Left lung (tissue), 10 donors: ENCODE results near the gene DSCAM. TPM values are rescaled to one million over a fixed set of nuclear protein-coding genes. Genes with fewer than 3 reads are reported as not detected.
A peak's percentile ranks its signal among the peaks of the same experiment; 100 is the strongest.

ENCODE experiments used
- ATAC-seq: fragments of 200-7000 bp; cut with Tn5 transposase; one replicate; pipeline ENCODE4 v1.9.1; 2020; ENCODE audit warnings: moderate library complexity
- DNase-seq, 4 donors: peaks; one replicate each; pipeline ENCODE4 v3.0.0-alpha.2; 2013 to 2020
- H3K27ac ChIP-seq, 2 donors: fragments of 200-600 bp; sonication (generic) in 1 of 2; one replicate each; pipeline versions ENCODE4 v1.5.0 to v1.8.0; 2020 to 2021
- H3K27me3 ChIP-seq, 2 donors: fragments of 200-600 bp; sonication (generic) in 1 of 2; one replicate each; pipeline versions ENCODE4 v1.5.0 to v1.8.0; 2020 to 2021
- H3K36me3 ChIP-seq, 2 donors: fragments of 200-600 bp; sonication (generic) in 1 of 2; one replicate each; pipeline versions ENCODE4 v1.5.0 to v1.8.0; 2020 to 2021
- H3K4me1 ChIP-seq, 2 donors: fragments of 200-600 bp; one replicate each; pipeline ENCODE4 v1.8.0; 2021
- H3K4me3 ChIP-seq, 2 donors: fragments of 200-600 bp; sonication (generic) in 1 of 2; one replicate each; pipeline versions ENCODE4 v1.5.0 to v1.8.0; 2020 to 2021; ENCODE audit warnings: mild to moderate bottlenecking in 1 of 2
- H3K9me3 ChIP-seq, 2 donors: fragments of 200-600 bp; sonication (generic) in 1 of 2; one replicate each; pipeline versions ENCODE4 v1.5.0 to v1.8.0; 2020 to 2021
- CTCF ChIP-seq, 2 donors: fragments of 200-600 bp; sonication (generic) in 1 of 2; IDR thresholded peaks; one replicate each; pipeline versions ENCODE4 v1.5.0 to v1.8.0; 2021; ENCODE audit warnings: antibody characterized with exemption in 2 of 2
- intact Hi-C, 2 donors: fragments of 100-400 bp; cut with DNase I; formaldehyde crosslinking; loops; one replicate each; pipeline versions ENCODE4 v1.11.2 to v1.14.2; 2022
- polyA plus RNA-seq, 6 donors: library from polyadenylated mRNA; unstranded; fragments of 120-200 nt; gene quantifications; one replicate each; pipeline ENCODE4 v1.2.1, GENCODE V29; 2013; ENCODE audit not compliant: insufficient read length in 6 of 6
- total RNA-seq, 2 donors: library from RNA; stranded (reverse); fragmentation: NEBNext Ultra II Directional; extraction: Animal tissue kit (Norgen Biotek cat#: 25700); gene quantifications; one replicate each; pipeline ENCODE4 v1.2.1, GENCODE V29; 2021
- donor health status: DM: no; HTN: yes; CAD: no.
- donor health status: DM: no; HTN: no; CAD: no.

Gene DSCAM
- total and polyA plus RNA-seq, 8 donors: 0.03 to 0.24 (median 0.07) TPM; not detected in 1

DNA sequence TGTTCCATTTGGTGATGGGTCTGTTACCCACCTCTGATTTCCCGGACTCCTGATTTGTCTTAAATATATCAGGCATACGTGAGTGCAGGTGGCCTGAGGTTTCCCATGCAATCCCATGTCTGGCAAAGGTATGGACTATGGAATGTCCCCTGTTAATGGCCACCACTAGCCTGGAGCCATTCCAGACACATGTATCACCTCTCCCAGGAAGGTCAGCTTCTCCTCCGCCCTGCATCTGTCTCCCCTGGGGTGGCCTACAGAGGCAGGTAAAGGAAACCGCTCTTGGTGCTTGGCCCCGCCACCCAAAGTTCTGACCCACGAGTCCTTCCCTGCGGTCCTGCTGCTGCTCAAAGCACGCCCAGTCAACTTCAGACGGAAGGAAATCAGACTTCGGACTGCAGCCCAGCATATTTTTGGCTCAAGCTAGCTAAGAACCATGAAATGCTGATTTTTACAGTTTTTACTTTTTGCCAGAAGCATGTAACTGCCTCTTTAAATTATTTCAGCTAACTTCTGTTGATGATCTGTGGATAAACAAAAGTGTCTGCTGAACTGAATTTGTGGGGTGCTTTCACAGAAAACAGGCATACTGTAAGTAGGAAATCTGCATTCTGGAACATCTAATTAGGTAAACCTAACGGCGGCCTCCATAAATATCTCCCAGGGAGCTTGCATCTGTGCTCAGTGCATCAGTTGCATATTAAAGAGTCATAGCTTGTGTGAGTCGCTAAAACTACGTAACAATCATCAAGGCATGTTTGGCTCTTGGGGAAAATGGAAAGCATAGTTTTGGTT, 873.8 kb downstream of the DSCAM start:
- intact Hi-C loops: no loop called here
- peak in 1 of 4 donors; percentile 4 for DNase-seq
- ATAC-seq: no peak
- Histone ChIP-seq H3K27ac (no peak overlapping the region), H3K4me3 (no peak overlapping the region), H3K4me1 (no peaks in the 10 kb centered on the region), H3K27me3 (no peaks in the 10 kb centered on the region), H3K36me3 (no peaks in the 10 kb centered on the region), H3K9me3 (peaks cover 0 to 12% of the 10 kb centered on the region in 2 donors)
- TF ChIP-seq CTCF (IDR thresholded peaks at IDR 0.05): no peak

- no peaks in the 10 kb centered on the region for H3K27me3 ChIP-seq
- no peak for DNase-seq
- no peak overlapping the region for H3K27ac ChIP-seq
- H3K4me3 ChIP-seq: no peak overlapping the region
- H3K9me3 ChIP-seq: peaks cover 0 to 19% of the 10 kb centered on the region in 2 donors
- intact Hi-C loops: no loop called here
- no peaks in the 10 kb centered on the region for H3K4me1 ChIP-seq
- no peak for ATAC-seq
- no peaks in the 10 kb centered on the region for H3K36me3 ChIP-seq
- TF ChIP-seq CTCF (IDR thresholded peaks at IDR 0.05): no peak
Measured at GRCh38 chr21:39972471-39972870, 874.5 kb downstream of the DSCAM start.

- intact Hi-C loops: no loop called here
- ATAC-seq: no peak
Measured at GRCh38 chr21:39971956-39972355, 875.0 kb downstream of the DSCAM start.

GRCh38 chr21:39969691-39970364, 877.1 kb downstream of the DSCAM start:
- no peak for TF ChIP-seq CTCF (IDR thresholded peaks at IDR 0.05)
- Histone ChIP-seq H3K4me1 (no peaks in the 10 kb centered on the region), H3K27me3 (no peaks in the 10 kb centered on the region), H3K4me3 (no peak overlapping the region), H3K9me3 (peaks cover 0 to 18% of the 10 kb centered on the region in 2 donors), H3K36me3 (no peaks in the 10 kb centered on the region), H3K27ac (no peak overlapping the region)
- intact Hi-C loops: no loop called here
- DNase-seq: no peak
- ATAC-seq: no peak

More at GRCh38 chr21:39971956-39972355, 875.0 kb downstream of the DSCAM start:
- TF ChIP-seq CTCF (IDR thresholded peaks at IDR 0.05): no peak
- Histone ChIP-seq H3K36me3 (no peaks in the 10 kb centered on the region), H3K4me1 (no peaks in the 10 kb centered on the region), H3K4me3 (no peak overlapping the region), H3K27ac (no peak overlapping the region), H3K27me3 (no peaks in the 10 kb centered on the region), H3K9me3 (peaks cover 0 to 19% of the 10 kb centered on the region in 2 donors)
- DNase-seq: no peak

DNA sequence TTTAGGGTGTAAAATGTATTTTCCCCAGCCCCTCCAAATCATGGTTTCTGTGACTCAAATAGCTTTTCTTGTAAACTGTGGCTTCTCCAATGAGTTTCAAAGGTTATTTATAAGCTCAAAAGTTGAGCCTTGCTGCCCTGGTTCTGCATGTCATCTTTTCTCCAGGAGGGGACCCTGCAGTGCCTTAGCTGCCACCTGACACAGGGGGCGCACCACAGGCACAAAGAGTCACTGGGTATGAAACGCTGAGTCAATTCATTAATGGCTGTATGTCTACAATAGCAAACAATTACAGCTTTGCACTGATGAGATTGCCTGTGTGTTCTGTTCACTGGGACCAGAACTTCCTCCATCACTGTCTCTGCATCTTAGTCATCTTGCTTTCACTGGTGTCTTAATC, 878.9 kb downstream of the DSCAM start:
- Histone ChIP-seq H3K9me3 (peaks cover 0 to 18% of the 10 kb centered on the region in 2 donors), H3K4me3 (no peak overlapping the region), H3K27ac (no peak overlapping the region), H3K4me1 (no peaks in the 10 kb centered on the region), H3K27me3 (no peaks in the 10 kb centered on the region), H3K36me3 (no peaks in the 10 kb centered on the region)
- no peak for ATAC-seq
- intact Hi-C loops: no loop called here
- no peak for DNase-seq
- no peak for TF ChIP-seq CTCF (IDR thresholded peaks at IDR 0.05)
